Activated CD4-positive, alpha-beta memory T cell treated with anti-CD3 and anti-CD28 coated beads, Interleukin-2, amount 10 ng/mL, durations not matched to agents 7 days and 5 days (primary cell): ENCODE data around the gene UBTD1. TPM values are rescaled to one million over a fixed set of nuclear protein-coding genes. Genes with fewer than 3 reads are reported as not detected.

Source experiments
- CTCF ChIA-PET: fragments of 350-600 bp; sonication (Branson Sonifier 250); formaldehyde crosslinking; loops from one replicate; lab custom pipeline; 2021; ENCODE audit warnings: antibody characterized with exemption, inconsistent platforms; lab: Charles Lee
- POLR2A ChIA-PET: fragments of 350-600 bp; sonication (Branson Sonifier 250); formaldehyde crosslinking; loops from one replicate; lab custom pipeline; 2021; ENCODE audit warnings: antibody characterized with exemption; lab: Charles Lee
- DNase-seq: peaks from one replicate; pipeline ENCODE4 v3.0.0-alpha.2; 2020
- H3K27ac Mint-ChIP-seq: one replicate; pipeline ENCODE4 v1.8.0; 2021; ENCODE audit warnings: mild to moderate bottlenecking, mixed read lengths
- H3K27me3 Mint-ChIP-seq: one replicate; pipeline ENCODE4 v1.8.0; 2021; ENCODE audit warnings: mixed read lengths
- H3K36me3 Mint-ChIP-seq: one replicate; pipeline ENCODE4 v1.8.0; 2021; ENCODE audit warnings: low read depth, mixed read lengths
- H3K4me1 Mint-ChIP-seq: one replicate; pipeline ENCODE4 v1.8.0; 2021; ENCODE audit warnings: mixed read lengths
- H3K4me3 Mint-ChIP-seq: one replicate; pipeline ENCODE4 v1.8.0; 2021; ENCODE audit warnings: mild to moderate bottlenecking, mixed read lengths
- H3K9me3 Mint-ChIP-seq: one replicate; pipeline ENCODE4 v1.8.0; 2021; ENCODE audit warnings: mixed read lengths
- total RNA-seq, 2 experiments: library from RNA; stranded (reverse); gene quantifications; one replicate each; pipeline ENCODE4 v1.2.3, GENCODE V29; 2021

UBTD1 gene
- total RNA-seq, 2 experiments from 2014 or later: 1.4 to 1.6 TPM

DNA sequence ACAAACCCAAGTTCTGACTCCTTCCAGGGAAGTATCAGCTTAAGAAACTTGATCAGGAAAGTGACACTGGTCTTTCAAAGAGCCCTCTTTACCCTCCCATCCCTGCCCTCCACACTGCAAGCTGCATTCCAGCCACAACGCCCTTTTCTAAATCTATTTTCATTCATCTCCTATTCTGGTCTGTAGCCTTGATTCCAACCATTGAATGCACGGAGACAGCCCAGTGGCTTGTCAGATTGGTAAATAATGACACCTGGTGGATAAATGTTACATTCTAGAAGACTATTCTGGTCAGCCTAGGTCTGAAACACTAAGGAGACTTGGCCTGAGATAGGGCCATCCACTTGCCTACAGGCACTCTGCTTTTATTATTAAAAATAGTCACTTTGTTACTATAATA is 113.7 kb downstream of the UBTD1 start:
- H3K9me3 Mint-ChIP-seq: no peaks in the 10 kb centered on the region
- no peaks in the 10 kb centered on the region for H3K27me3 Mint-ChIP-seq
- ChIA-PET POLR2A (interaction anchor here (0.8 kb wide), 1 partner anchor 40 kb away, joined by 3 read pairs; the partner anchor contains the start of gene ANKRD2), CTCF (interaction anchor here (1.3 to 1.5 kb wide), 3 partner anchors 40 to 147 kb away, joined by 3 to 14 read pairs (median 4); partner anchors contain the start of gene ANKRD2)
- no peak for DNase-seq
- no peaks in the 10 kb centered on the region for H3K4me1 Mint-ChIP-seq
- H3K36me3 Mint-ChIP-seq: no peaks in the 10 kb centered on the region
- no peak overlapping the region for H3K27ac Mint-ChIP-seq
- H3K4me3 Mint-ChIP-seq: no peak overlapping the region

GRCh38 chr10:97618285-97618684 is 119.6 kb downstream of the UBTD1 start:
- DNase-seq: no peak
- Mint-ChIP-seq H3K4me1 (no peaks in the 10 kb centered on the region), H3K9me3 (no peaks in the 10 kb centered on the region), H3K4me3 (no peak overlapping the region), H3K27ac (no peak overlapping the region), H3K36me3 (no peaks in the 10 kb centered on the region), H3K27me3 (no peaks in the 10 kb centered on the region)
- CTCF ChIA-PET: no interaction called here
- POLR2A ChIA-PET: no interaction called here

DNA sequence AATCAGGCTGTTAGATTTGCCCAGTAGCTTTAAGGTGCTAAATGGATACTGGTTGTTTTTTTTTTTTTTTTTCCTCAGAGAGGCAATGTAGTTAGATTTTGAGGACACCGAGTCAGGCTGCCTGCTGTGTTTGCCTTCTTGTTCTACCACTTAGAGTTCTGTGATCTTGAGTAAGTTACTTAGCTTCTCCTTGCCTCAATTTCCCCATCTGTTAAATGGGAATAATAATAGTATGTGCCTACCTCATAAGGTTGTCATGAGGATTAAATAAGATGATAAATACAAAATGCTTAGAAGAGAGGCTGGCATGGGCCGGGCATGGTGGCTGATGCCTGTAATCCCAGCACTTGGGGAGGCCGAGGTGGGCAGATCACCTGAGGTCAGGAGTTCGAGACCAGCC is 120.0 kb downstream of the UBTD1 start:
- Mint-ChIP-seq H3K36me3 (no peaks in the 10 kb centered on the region), H3K9me3 (no peaks in the 10 kb centered on the region), H3K27ac (no peak overlapping the region), H3K4me1 (no peaks in the 10 kb centered on the region), H3K4me3 (no peak overlapping the region), H3K27me3 (no peaks in the 10 kb centered on the region)
- CTCF ChIA-PET: interaction anchor here (0.7 kb wide), 1 partner anchor 47 kb away, joined by 4 read pairs; no protein-coding TSS in a partner anchor
- DNase-seq: no peak
- POLR2A ChIA-PET: no interaction called here

Other genes starting within 250 kb of the UBTD1 start
- gene ARHGAP19, start 206.3 kb upstream of the UBTD1 start, total RNA-seq: 10 to 100 TPM; 47.0 to 54.4 TPM
- gene FRAT1, start 179.7 kb upstream of the UBTD1 start, total RNA-seq: 1 to 10 TPM; 6.9 to 7.6 TPM
- gene FRAT2, start 164.2 kb upstream of the UBTD1 start, total RNA-seq: 10 to 100 TPM; 11.1 to 11.5 TPM
- gene RRP12, start 97.6 kb upstream of the UBTD1 start, total RNA-seq: 10 to 100 TPM; 16.2 to 18.1 TPM
- 100 to 1,000 TPM; 509 to 514 TPM for gene PGAM1, start 72.7 kb upstream of the UBTD1 start, total RNA-seq
- 10 to 100 TPM; 49.3 to 49.8 TPM for gene EXOSC1, start 52.9 kb upstream of the UBTD1 start, total RNA-seq
- gene ZDHHC16, start 52.7 kb upstream of the UBTD1 start, total RNA-seq: 10 to 100 TPM; 33.9 to 35.7 TPM
- 10 to 100 TPM; 60.6 to 66.3 TPM for gene MMS19, start 502 bp upstream of the UBTD1 start, total RNA-seq
- under 1 TPM in 1 of 2 experiments, not detected in 1; 0.15 TPM for gene ANKRD2, start 73.9 kb downstream of the UBTD1 start, total RNA-seq
- not detected for gene HOGA1, start 85.5 kb downstream of the UBTD1 start, total RNA-seq
- gene C10orf62, start 90.8 kb downstream of the UBTD1 start, total RNA-seq: not detected
- gene MORN4, start 134.6 kb downstream of the UBTD1 start, total RNA-seq: 1 to 10 TPM; 2.6 to 4.3 TPM
- 10 to 100 TPM; 13.3 TPM for gene PI4K2A, start 141.7 kb downstream of the UBTD1 start, total RNA-seq
- gene AVPI1, start 188.3 kb downstream of the UBTD1 start, total RNA-seq: 1 to 10 TPM; 1.8 to 1.9 TPM
- gene MARVELD1, start 214.8 kb downstream of the UBTD1 start, total RNA-seq: 1 to 10 TPM; 2.5 to 2.7 TPM
- gene ZFYVE27, start 238.2 kb downstream of the UBTD1 start, total RNA-seq: 10 to 100 TPM; 29.3 to 32.4 TPM